DMS53 treated with DMSO at 0.1 percent for 48 hours (cell line): ENCODE results near the gene GDI2.
"Not testable (repeated sequence)": the region's sequence is repeated elsewhere in the genome, so short reads cannot be mapped to it uniquely, and the experiment has no call there.

ENCODE experiments used
- DNase-seq: peaks from one replicate; lab custom pipeline; 2025; ENCODE audit not compliant: unreplicated experiment; lab: John Stamatoyannopoulos, UW

The GDI2 gene

GRCh38 chr10:5788969-5789368, 24.3 kb downstream of the GDI2 start:
- DNase-seq = no peak

GRCh38 chr10:5783300-5783699, 29.9 kb downstream of the GDI2 start:
- DNase-seq = no peak

GRCh38 chr10:5782174-5782573, 31.1 kb downstream of the GDI2 start:
- no peak for DNase-seq

- no peak for DNase-seq
Observed at GRCh38 chr10:5779730-5780129, 33.5 kb downstream of the GDI2 start.

GRCh38 chr10:5777758-5778157, 35.5 kb downstream of the GDI2 start:
- DNase-seq = not testable (repeated sequence)

GRCh38 chr10:5776881-5777197, 36.4 kb downstream of the GDI2 start:
- DNase-seq = no peak

GRCh38 chr10:5776136-5776880, 36.9 kb downstream of the GDI2 start:
- no peak for DNase-seq

DNA sequence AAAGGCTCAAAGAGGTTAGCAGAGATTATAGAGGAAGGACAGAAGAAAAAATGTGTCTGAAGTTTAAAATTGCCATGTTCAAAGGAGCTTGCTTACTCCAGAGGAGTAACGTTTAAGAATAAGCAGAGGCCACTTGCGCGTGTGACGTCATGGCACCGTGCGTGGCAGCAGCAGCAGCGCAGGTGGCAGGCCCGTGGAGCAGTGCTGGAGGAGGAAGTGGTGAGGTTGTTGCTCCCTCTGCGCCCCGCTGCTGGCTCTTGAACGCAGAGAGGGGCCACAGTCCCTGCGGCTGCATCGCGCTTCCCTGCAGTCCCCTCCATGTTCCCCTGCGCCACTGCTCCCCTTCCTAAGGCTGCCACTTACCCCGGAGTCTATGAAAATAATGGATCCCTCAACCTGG, 37.5 kb downstream of the GDI2 start:
- DNase-seq = no peak

DNA sequence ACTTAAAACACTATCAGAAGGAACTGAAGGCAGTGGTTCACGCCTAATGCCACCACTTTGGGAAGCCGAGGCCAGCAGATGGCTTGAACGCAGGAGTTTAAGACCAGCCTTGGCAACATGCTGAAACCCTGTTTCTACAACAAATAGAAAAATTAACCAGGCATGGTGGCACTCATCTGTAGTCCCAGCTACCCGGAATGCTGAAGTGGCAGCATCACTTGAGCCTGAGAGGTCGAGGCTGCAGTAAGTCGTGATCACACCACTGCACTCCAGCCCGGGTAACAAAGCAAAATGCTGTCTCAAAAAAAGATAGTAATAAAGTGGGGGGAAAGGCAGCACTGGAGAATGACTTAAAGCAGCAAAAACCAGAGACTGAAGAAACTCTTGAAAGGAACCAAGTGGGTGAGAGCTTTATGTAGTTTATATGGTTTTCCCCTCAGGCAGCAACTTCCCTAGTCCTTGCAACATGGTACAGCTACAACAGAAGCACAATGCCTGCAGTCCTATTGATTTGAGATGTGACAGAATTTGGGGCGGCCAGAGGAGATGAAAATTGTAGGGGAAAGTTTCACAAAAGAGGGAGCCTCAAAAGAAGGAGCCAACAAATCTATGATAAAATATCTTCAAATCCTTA, 38.1 kb downstream of the GDI2 start:
- DNase-seq = no peak

- DNase-seq = no peak
Observed at GRCh38 chr10:5766189-5766588, 47.0 kb downstream of the GDI2 start.

- DNase-seq = no peak
Observed at GRCh38 chr10:5765617-5766016, 47.6 kb downstream of the GDI2 start.

DNA sequence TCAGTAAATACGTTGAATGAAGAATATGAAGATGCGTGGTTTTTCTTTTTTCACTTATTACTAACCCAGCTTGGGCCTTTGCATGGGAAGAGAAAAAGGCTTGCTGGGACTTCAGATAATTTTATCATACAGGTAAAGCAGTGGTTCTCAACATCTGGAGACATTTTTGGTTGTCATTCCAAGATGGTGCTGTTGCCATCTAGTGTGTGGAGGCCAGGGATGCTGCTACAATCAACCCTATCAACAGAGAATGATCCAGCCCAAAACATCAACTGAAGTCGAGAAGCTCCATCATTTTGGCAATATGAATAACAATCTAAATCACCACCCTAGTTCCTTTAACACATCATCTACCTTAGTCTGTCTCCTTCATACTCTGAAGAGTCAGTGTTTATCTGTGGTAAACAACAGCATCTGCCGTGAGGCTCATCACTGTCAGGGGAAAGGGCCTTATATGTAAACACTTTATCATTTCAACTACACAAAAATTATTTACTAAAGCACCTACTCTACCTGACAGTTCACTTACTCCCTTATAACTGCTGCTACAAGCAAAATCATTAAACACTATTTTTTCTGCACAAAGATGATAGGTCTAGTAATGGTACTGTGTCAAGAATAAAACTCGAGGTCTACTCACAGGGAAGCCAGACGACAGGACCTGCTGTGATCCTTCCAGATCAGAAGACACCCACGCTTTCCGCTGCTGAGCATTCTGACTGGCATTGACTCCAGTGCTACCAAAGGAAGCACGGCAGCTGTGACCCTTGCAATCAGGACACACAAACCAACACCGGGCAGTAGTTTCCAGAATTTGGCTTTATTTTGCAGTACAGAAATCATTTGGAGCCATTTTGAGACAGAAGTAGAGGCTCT, 48.6 kb downstream of the GDI2 start:
- DNase-seq = peak; percentile 63

DNA sequence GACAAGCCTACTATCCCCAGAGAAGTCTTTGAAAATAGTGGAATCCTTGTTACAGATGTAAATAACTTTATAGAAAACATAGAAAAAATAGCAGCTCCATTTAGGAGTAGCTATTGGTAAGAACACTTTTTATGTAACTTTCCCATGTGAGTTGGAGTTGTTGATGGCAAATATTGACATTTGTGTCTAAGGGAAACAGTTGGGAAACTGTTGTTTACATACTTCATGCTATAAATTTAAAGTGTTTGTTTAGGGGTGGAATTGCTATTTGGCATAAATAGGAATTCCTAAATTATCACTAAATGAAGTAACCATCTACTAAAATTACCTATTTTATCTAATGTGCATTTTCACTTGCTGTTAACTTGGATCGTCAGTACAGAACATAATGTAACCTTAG, 50.7 kb downstream of the GDI2 start:
- DNase-seq = peak; percentile 56

DNA sequence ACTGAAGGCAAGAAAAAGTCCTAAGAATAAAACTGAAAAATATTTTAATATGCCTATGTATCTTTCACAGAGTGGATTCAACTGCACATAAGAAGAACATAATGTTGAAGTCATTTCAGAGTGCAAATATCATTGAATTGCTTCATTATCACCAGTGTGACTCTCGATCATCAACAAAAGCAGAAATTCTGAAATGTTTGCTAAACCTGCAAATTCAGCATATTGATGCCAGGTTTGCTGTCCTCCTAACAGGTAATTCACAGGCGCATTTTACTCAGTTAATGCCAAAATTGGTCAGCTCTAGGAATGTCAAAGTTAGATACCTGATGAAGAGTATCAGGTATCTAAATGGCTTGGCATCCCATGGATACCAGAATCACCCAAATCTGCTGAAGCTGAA, 52.0 kb downstream of the GDI2 start:
- no peak for DNase-seq

GRCh38 chr10:5760515-5760914, 52.7 kb downstream of the GDI2 start:
- no peak for DNase-seq

DNA sequence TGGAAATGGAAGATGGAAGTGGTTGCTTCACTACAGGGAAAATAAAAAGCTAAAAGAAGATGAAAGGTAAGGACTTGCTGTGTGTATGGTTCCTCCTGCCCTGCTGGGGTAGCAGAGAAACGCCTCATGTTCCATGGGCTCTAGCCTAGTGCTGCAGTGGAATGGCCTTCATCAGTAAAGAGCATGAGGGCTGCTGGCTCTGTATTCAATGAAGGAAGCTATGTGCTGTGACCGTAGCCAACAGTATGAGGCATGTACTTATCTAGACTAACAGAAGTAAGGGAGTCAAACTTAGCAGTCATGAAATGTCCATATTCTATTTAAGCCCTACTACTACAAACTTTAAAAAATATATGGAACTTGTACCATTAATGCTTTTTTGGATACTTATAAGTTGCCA, 54.3 kb downstream of the GDI2 start:
- DNase-seq = no peak

- no peak for DNase-seq
Observed at GRCh38 chr10:5757766-5758517, 55.3 kb downstream of the GDI2 start.

DNA sequence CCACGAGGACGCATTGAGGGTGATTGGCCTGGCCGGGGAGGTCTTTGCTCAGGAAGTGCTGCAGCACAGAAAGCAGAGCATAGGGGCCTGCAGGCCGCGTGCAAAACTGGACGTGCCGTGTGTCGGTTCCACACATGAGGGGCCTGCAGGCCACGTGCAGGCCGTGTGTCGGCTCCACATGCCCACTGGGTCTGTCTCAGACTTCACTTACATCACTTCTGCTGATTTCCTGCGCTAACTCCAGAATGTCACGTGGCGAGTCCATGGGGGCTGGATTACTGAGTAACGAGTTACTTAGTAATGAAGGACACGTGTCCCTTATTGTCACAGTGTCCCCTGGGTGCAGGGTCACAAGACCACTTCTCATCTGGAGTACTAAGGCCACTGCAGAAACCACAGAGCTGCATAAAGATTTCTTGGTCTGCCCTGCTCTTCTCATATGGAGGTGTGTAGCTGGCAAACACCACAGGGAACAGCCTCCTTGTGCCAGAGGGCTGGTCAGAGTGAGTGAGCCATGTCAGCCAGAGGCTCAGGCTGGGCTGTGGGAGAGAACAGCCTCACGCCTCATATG, 60.8 kb downstream of the GDI2 start:
- no peak for DNase-seq

- no peak for DNase-seq
Observed at GRCh38 chr10:5751601-5752253, 61.5 kb downstream of the GDI2 start.

DNA sequence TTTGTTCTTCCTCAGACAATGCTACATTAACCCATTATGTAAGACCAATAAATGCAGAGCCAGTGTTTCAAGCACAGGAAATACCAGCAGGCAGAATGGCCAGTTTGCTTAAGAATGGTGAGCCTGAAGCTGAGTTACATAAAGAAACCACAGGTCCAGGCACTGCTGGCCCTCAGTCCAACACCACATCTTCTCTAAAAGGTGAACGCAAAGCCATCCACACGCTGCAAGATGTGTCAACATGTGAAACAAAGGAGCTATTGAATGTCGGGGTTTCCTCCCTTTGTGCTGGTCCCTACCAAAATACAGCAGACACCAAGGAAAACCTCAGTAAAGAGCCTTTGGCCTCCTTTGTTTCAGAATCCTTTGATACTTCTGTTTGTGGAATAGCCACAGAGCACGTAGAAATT, 64.8 kb downstream of the GDI2 start:
- DNase-seq = no peak
